Measurements from ENCODE around the gene DYSF.

Gene DYSF

GRCh38 chr2:71688530-71688929 lies 235.2 kb downstream of the DYSF start:
- POLR2A ChIA-PET = no interaction called here
- no peak for DNase-seq (ENCODE audit: extremely low spot score)
- no peak for TF ChIP-seq FOXA1 (IDR thresholded peaks at IDR 0.05)
- CTCF ChIA-PET = no interaction called here

DNA sequence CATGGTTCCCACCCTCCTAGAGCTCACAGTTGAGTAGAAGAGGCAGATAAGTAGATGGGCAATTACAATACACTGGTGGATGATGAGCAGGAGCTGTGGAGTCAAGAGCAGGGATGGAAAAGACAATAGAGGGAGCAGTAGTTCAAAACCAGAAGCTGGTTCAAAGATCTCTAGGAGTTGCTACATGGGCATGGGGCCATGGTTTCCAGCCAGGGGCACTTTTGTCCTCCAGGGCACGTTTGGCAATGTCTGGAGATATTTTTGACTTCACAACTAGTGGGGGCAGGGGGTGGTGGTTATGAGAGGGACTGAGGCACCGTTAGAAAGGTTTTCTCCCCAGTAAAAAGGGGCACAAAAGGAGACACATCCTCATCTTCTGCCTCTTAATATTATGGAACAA lies 236.0 kb downstream of the DYSF start:
- ChIA-PET CTCF (no interaction called here), POLR2A (no interaction called here)
- no peak for DNase-seq (ENCODE audit: extremely low spot score)
- TF ChIP-seq ARNT (IDR thresholded peaks at IDR 0.05) (no peak), FOXK2 (IDR thresholded peaks at IDR 0.05) (no peak), FOXA1 (IDR thresholded peaks at IDR 0.05) (no peak), BHLHE40 (IDR thresholded peaks at IDR 0.05; ENCODE audit: borderline replicate concordance) (no peak), TARDBP (IDR thresholded peaks at IDR 0.05) (no peak), SUZ12 (IDR thresholded peaks at IDR 0.05) (no peak), HDGF (IDR thresholded peaks at IDR 0.05; ENCODE audit: borderline replicate concordance) (no peak), LEF1 (IDR thresholded peaks at IDR 0.05; ENCODE audit: borderline replicate concordance) (no peak), CTBP1 (IDR thresholded peaks at IDR 0.05; ENCODE audit: borderline replicate concordance) (no peak), L3MBTL2 (conservative IDR thresholded peaks at IDR 0.05) (no peak), SP1 (IDR thresholded peaks at IDR 0.05) (no peak), FOXM1 (IDR thresholded peaks at IDR 0.05; ENCODE audit: borderline replicate concordance) (no peak), NFRKB (IDR thresholded peaks at IDR 0.05) (no peak), ELF4 (IDR thresholded peaks at IDR 0.05) (no peak), ZNF384 (IDR thresholded peaks at IDR 0.05) (no peak)
- TF ChIP-seq, protein P1, sequence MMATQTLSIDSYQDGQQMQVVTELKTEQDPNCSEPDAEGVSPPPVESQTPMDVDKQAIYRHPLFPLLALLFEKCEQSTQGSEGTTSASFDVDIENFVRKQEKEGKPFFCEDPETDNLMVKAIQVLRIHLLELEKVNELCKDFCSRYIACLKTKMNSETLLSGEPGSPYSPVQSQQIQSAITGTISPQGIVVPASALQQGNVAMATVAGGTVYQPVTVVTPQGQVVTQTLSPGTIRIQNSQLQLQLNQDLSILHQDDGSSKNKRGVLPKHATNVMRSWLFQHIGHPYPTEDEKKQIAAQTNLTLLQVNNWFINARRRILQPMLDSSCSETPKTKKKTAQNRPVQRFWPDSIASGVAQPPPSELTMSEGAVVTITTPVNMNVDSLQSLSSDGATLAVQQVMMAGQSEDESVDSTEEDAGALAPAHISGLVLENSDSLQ (IDR thresholded peaks at IDR 0.05) = no peak

- TF ChIP-seq NFRKB (IDR thresholded peaks at IDR 0.05) (no peak), FOXK2 (IDR thresholded peaks at IDR 0.05) (no peak), L3MBTL2 (conservative IDR thresholded peaks at IDR 0.05) (no peak), LEF1 (IDR thresholded peaks at IDR 0.05; ENCODE audit: borderline replicate concordance) (no peak), FOXA1 (IDR thresholded peaks at IDR 0.05) (no peak), ELF4 (IDR thresholded peaks at IDR 0.05) (no peak), SP1 (IDR thresholded peaks at IDR 0.05) (no peak), ZNF384 (IDR thresholded peaks at IDR 0.05) (no peak), BHLHE40 (IDR thresholded peaks at IDR 0.05; ENCODE audit: borderline replicate concordance) (no peak), SUZ12 (IDR thresholded peaks at IDR 0.05) (no peak), CTBP1 (IDR thresholded peaks at IDR 0.05; ENCODE audit: borderline replicate concordance) (no peak), TARDBP (IDR thresholded peaks at IDR 0.05) (no peak), FOXM1 (IDR thresholded peaks at IDR 0.05; ENCODE audit: borderline replicate concordance) (no peak), ARNT (IDR thresholded peaks at IDR 0.05) (no peak), HDGF (IDR thresholded peaks at IDR 0.05; ENCODE audit: borderline replicate concordance) (no peak)
- TF ChIP-seq, protein P1 (IDR thresholded peaks at IDR 0.05) = no peak
- ChIA-PET CTCF (no interaction called here), POLR2A (no interaction called here)
- DNase-seq (ENCODE audit: extremely low spot score) = no peak
Measured at GRCh38 chr2:71689968-71690834, 236.8 kb downstream of the DYSF start.

GRCh38 chr2:71690876-71691475 lies 237.6 kb downstream of the DYSF start:
- TF ChIP-seq, protein P1 (IDR thresholded peaks at IDR 0.05) = no peak
- TF ChIP-seq LEF1 (IDR thresholded peaks at IDR 0.05; ENCODE audit: borderline replicate concordance) = no peak
- TF ChIP-seq HDGF (IDR thresholded peaks at IDR 0.05; ENCODE audit: borderline replicate concordance) = no peak
- TF ChIP-seq L3MBTL2 (conservative IDR thresholded peaks at IDR 0.05) = no peak
- TF ChIP-seq FOXA1 (IDR thresholded peaks at IDR 0.05) = no peak
- TF ChIP-seq ZNF384 (IDR thresholded peaks at IDR 0.05) = no peak
- no peak for TF ChIP-seq FOXM1 (IDR thresholded peaks at IDR 0.05; ENCODE audit: borderline replicate concordance)
- TF ChIP-seq TARDBP (IDR thresholded peaks at IDR 0.05) = no peak
- no peak for TF ChIP-seq ARNT (IDR thresholded peaks at IDR 0.05)
- no peak for TF ChIP-seq BHLHE40 (IDR thresholded peaks at IDR 0.05; ENCODE audit: borderline replicate concordance)
- TF ChIP-seq ELF4 (IDR thresholded peaks at IDR 0.05) = no peak
- no peak for TF ChIP-seq SP1 (IDR thresholded peaks at IDR 0.05)
- TF ChIP-seq CTBP1 (IDR thresholded peaks at IDR 0.05; ENCODE audit: borderline replicate concordance) = no peak
- TF ChIP-seq NFRKB (IDR thresholded peaks at IDR 0.05) = no peak
- no peak for TF ChIP-seq FOXK2 (IDR thresholded peaks at IDR 0.05)
- no peak for TF ChIP-seq SUZ12 (IDR thresholded peaks at IDR 0.05)
- DNase-seq (ENCODE audit: extremely low spot score) = no peak
- POLR2A ChIA-PET = no interaction called here
- CTCF ChIA-PET = no interaction called here

GRCh38 chr2:71691747-71692441 lies 238.5 kb downstream of the DYSF start:
- TF ChIP-seq CTBP1 (IDR thresholded peaks at IDR 0.05; ENCODE audit: borderline replicate concordance) (no peak), FOXA1 (IDR thresholded peaks at IDR 0.05) (no peak), ZNF384 (IDR thresholded peaks at IDR 0.05) (no peak), FOXM1 (IDR thresholded peaks at IDR 0.05; ENCODE audit: borderline replicate concordance) (no peak), LEF1 (IDR thresholded peaks at IDR 0.05; ENCODE audit: borderline replicate concordance) (no peak), L3MBTL2 (conservative IDR thresholded peaks at IDR 0.05) (no peak), ELF4 (IDR thresholded peaks at IDR 0.05) (no peak), BHLHE40 (IDR thresholded peaks at IDR 0.05; ENCODE audit: borderline replicate concordance) (no peak), ARNT (IDR thresholded peaks at IDR 0.05) (no peak), TARDBP (IDR thresholded peaks at IDR 0.05) (no peak), NFRKB (IDR thresholded peaks at IDR 0.05) (no peak), SP1 (IDR thresholded peaks at IDR 0.05) (no peak), FOXK2 (IDR thresholded peaks at IDR 0.05) (no peak), HDGF (IDR thresholded peaks at IDR 0.05; ENCODE audit: borderline replicate concordance) (no peak), SUZ12 (IDR thresholded peaks at IDR 0.05) (no peak)
- TF ChIP-seq, protein P1 (IDR thresholded peaks at IDR 0.05) = no peak
- ChIA-PET CTCF (no interaction called here), POLR2A (no interaction called here)
- no peak for DNase-seq (ENCODE audit: extremely low spot score)
